WERI-Rb-1 (cell line): Measurements from ENCODE around the gene GJC2.

Experiments
- DNase-seq: peaks from one replicate; pipeline ENCODE4 v3.0.0-alpha.2; 2020
- H3K27ac ChIP-seq: fragments of 250-450 bp; sonication (Bioruptor Pico); 2 replicates; pipeline ENCODE4 v1.5.1; 2020; ENCODE audit warnings: mild to moderate bottlenecking, moderate library complexity
- H3K27me3 ChIP-seq: fragments of 250-450 bp; sonication (Bioruptor Pico); 2 replicates; pipeline ENCODE4 v1.5.1; 2021; ENCODE audit warnings: mild to moderate bottlenecking, low read depth, moderate library complexity; ENCODE audit not compliant: insufficient read depth, severe bottlenecking
- H3K36me3 ChIP-seq: fragments of 250-450 bp; sonication (Bioruptor Pico); 2 replicates; pipeline ENCODE4 v1.5.1; 2020; ENCODE audit warnings: mild to moderate bottlenecking, moderate library complexity
- H3K4me3 ChIP-seq: 2 replicates; pipeline ENCODE4 v1.5.1; 2011; ENCODE audit warnings: low read depth, mild to moderate bottlenecking, control low read depth, low read length
- H3K9me3 ChIP-seq: fragments of 250-450 bp; sonication (Bioruptor Pico); 2 replicates; pipeline ENCODE4 v1.5.1; 2021; ENCODE audit warnings: mild to moderate bottlenecking, moderate library complexity; ENCODE audit not compliant: severe bottlenecking
- CTCF ChIP-seq: IDR thresholded peaks from 2 replicates; pipeline ENCODE4 v1.5.1; 2011; ENCODE audit warnings: low read depth, mild to moderate bottlenecking, control low read depth, inconsistent platforms, low read length

The GJC2 gene

DNA sequence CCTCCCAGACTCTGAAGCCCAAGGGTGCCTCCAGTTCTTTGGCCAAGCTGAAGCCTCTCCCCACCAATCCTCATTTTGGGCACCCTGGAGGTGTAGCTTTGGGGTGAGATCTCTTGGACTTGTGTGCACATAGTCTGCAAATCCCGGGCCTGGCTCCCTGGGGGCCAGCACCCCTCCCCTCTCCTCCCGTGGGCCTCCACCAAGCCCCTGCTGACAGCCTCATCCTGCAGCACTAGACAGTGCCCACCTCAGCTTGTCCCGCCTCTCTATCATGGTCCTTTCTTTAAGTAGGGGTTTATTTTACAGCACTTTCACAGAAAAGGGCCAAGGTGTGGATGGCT, 3.2 kb downstream of the GJC2 start:
- Histone ChIP-seq H3K4me3 (no peak overlapping the region), H3K27me3 (no peaks in the 10 kb centered on the region), H3K36me3 (peaks cover 5% of the 10 kb centered on the region), H3K9me3 (no peaks in the 10 kb centered on the region), H3K27ac (no peak overlapping the region)
- DNase-seq, result no peak
- TF ChIP-seq CTCF, result no peak

GRCh38 chr1:228154021-228154669, 4.4 kb downstream of the GJC2 start:
- H3K9me3 ChIP-seq, result no peaks in the 10 kb centered on the region
- H3K4me3 ChIP-seq, result no peak overlapping the region
- H3K27me3 ChIP-seq, result no peaks in the 10 kb centered on the region
- H3K27ac ChIP-seq, result peak overlapping the region; percentile 39
- no peaks in the 10 kb centered on the region for H3K36me3 ChIP-seq
- TF ChIP-seq CTCF, result no peak
- no peak for DNase-seq

GRCh38 chr1:228154670-228155571, 5.2 kb downstream of the GJC2 start:
- Histone ChIP-seq H3K27me3 (no peaks in the 10 kb centered on the region), H3K4me3 (no peak overlapping the region), H3K36me3 (no peaks in the 10 kb centered on the region), H3K9me3 (no peaks in the 10 kb centered on the region), H3K27ac (peak overlapping the region; percentile 39)
- no peak for DNase-seq
- no peak for TF ChIP-seq CTCF

DNA sequence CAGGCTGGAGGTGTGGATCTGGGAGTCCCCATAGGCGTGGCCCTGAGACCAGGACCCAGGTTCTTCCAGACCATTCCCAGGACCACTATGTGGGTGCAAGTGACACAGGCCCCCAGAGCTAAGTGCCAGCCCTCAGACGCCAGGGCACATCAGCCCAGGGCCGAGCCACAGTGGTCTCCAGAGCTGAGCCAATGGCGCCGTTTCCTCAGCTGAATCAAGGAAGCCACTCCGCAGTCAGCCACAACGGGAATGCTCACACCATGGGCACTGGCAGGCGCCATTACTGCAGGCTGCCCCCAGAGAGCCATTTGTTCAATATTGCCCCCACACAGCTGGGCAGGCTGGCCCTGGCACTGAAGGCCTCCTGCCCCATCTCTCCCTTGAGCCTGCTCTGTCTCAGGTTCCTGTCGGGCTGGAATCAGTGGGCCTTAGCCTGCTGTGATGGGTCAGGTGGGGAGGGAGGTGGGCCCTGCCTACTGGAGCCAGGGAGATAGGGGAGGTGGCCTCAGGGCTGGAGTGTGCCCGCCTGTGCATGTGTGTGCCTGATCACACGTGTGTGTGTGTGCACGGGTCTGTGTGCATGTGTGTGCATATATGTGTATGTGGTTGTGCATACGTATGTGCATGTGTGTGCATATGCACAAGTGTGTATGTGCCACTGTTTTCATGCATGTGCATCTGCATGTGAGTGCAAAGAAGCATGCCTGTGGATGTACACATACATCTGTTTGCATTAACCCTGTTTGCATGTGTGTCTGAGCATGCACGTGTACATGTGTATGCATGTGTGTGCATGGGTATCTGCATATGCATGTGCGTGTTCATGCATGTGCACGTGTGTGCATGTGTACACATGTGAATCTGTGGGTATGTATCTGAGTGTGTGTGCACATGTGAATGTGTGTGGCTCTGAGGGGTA, 6.1 kb downstream of the GJC2 start:
- Histone ChIP-seq H3K27ac (no peak overlapping the region), H3K27me3 (no peaks in the 10 kb centered on the region), H3K9me3 (no peaks in the 10 kb centered on the region), H3K36me3 (no peaks in the 10 kb centered on the region), H3K4me3 (no peak overlapping the region)
- no peak for DNase-seq
- no peak for TF ChIP-seq CTCF

DNA sequence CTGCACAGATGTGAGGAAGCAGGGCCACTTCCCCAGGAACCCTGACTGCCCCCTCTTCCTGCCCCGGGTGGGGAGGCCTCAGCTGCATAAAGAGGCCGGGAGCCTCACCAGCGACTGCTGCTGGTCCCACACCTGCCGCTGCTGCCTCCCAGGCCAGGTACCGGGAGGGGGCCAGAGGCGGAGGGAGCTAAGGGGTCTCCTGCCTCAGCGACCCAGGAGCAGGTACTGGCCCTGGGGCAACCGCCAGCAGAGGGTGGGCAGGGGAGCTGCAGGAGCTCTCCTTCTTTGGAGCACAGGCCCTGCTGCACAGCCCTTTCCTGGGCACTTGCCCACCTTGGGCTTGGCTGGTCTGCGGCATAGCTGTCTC, 6.8 kb downstream of the GJC2 start:
- Histone ChIP-seq H3K27ac (no peak overlapping the region), H3K27me3 (no peaks in the 10 kb centered on the region), H3K9me3 (no peaks in the 10 kb centered on the region), H3K4me3 (no peak overlapping the region), H3K36me3 (no peaks in the 10 kb centered on the region)
- no peak for DNase-seq
- TF ChIP-seq CTCF, result no peak
